Suprapubic skin (tissue), 4 donors: Measurements from ENCODE around the gene NPFF. TPM values are rescaled to one million over a fixed set of nuclear protein-coding genes. Genes with fewer than 3 reads are reported as not detected.

ENCODE experiments used
- DNase-seq, 2 donors: peaks; one replicate each; pipeline ENCODE4 v3.0.0-alpha.2; 2019; ENCODE audit warnings: low spot score in 2 of 2
- H3K27ac ChIP-seq: fragments of 200-600 bp; sonication (generic); one replicate; pipeline ENCODE4 v1.5.1; 2019
- H3K27me3 ChIP-seq: fragments of 200-600 bp; sonication (generic); one replicate; pipeline ENCODE4 v1.5.1; 2019
- H3K36me3 ChIP-seq: fragments of 200-600 bp; sonication (generic); one replicate; pipeline ENCODE4 v1.5.1; 2019
- H3K4me1 ChIP-seq: fragments of 200-600 bp; sonication (generic); one replicate; pipeline ENCODE4 v1.5.1; 2019
- H3K4me3 ChIP-seq: fragments of 200-600 bp; sonication (generic); one replicate; pipeline ENCODE4 v1.5.1; 2019; ENCODE audit warnings: mild to moderate bottlenecking
- H3K9me3 ChIP-seq: fragments of 200-600 bp; sonication (generic); one replicate; pipeline ENCODE4 v1.5.1; 2019
- CTCF ChIP-seq, 2 donors: fragments of 200-600 bp in 1 of 2; fragments of 450-650 bp in 1 of 2; sonication (generic) in 1 of 2; IDR thresholded peaks; one replicate each; pipeline ENCODE4 v1.5.1; 2016 to 2019; ENCODE audit warnings: antibody characterized with exemption in 2 of 2, mild to moderate bottlenecking in 1 of 2, moderate library complexity in 1 of 2
- EP300 ChIP-seq: sonication (generic); formaldehyde crosslinking; IDR thresholded peaks from one replicate; pipeline ENCODE4 v1.6.1; 2017; ENCODE audit warnings: antibody characterized with exemption
- POLR2A ChIP-seq, 2 donors: fragments of 450-650 bp; IDR thresholded peaks; one replicate each; pipeline ENCODE4 v1.6.1; 2017; ENCODE audit warnings: antibody characterized with exemption in 2 of 2, mild to moderate bottlenecking in 2 of 2, moderate library complexity in 2 of 2
- POLR2AphosphoS5 ChIP-seq, 3 donors: sonication (generic); formaldehyde crosslinking; IDR thresholded peaks; one replicate each; pipeline ENCODE4 v1.6.1; 2017; ENCODE audit warnings: antibody characterized with exemption in 3 of 3
- WGBS: methylation state at CpG from one replicate; pipeline ENCODE4 v1.1.5; 2018; 5-methylcytosine and 5-hydroxymethylcytosine counted together
- total RNA-seq, 4 donors: library from RNA; depleted of rRNA; stranded (reverse); fragments of >200 nt; gene quantifications; one replicate each; pipeline ENCODE4 v1.1.0, GENCODE V29; 2016

The NPFF gene
- total RNA-seq, 4 donors from 2014 or later, result not detected

GRCh38 chr12:53474077-53474476 lies 33.2 kb downstream of the NPFF start:
- Histone ChIP-seq H3K27me3 (no peaks in the 10 kb centered on the region), H3K27ac (no peak overlapping the region), H3K4me1 (peaks cover 22% of the 10 kb centered on the region), H3K36me3 (peaks cover 98% of the 10 kb centered on the region), H3K4me3 (no peak overlapping the region), H3K9me3 (no peaks in the 10 kb centered on the region)
- no peak for DNase-seq
- 70% methylated on average over 2 of the region's 2 CpGs for WGBS
- no peak for TF ChIP-seq CTCF (IDR thresholded peaks at IDR 0.05)
- no peak for TF ChIP-seq POLR2A (IDR thresholded peaks at IDR 0.05)
- no peak for TF ChIP-seq EP300
- TF ChIP-seq POLR2AphosphoS5 (IDR thresholded peaks at IDR 0.05), result no peak

GRCh38 chr12:53472056-53472582 lies 35.2 kb downstream of the NPFF start:
- 94% methylated on average over 1 of the region's 1 CpG for WGBS
- Histone ChIP-seq H3K27me3 (no peaks in the 10 kb centered on the region), H3K36me3 (peaks cover 100% of the 10 kb centered on the region), H3K4me1 (peaks cover 22% of the 10 kb centered on the region), H3K9me3 (no peaks in the 10 kb centered on the region), H3K4me3 (no peak overlapping the region), H3K27ac (no peak overlapping the region)
- TF ChIP-seq CTCF (IDR thresholded peaks at IDR 0.05), result no peak
- no peak for DNase-seq

- WGBS, result 76% methylated on average over 1 of the region's 1 CpG
- peaks cover 100% of the 10 kb centered on the region for H3K36me3 ChIP-seq
- peaks cover 23% of the 10 kb centered on the region for H3K4me1 ChIP-seq
- no peaks in the 10 kb centered on the region for H3K9me3 ChIP-seq
- DNase-seq, result no peak
- TF ChIP-seq EP300 (no peak), POLR2A (IDR thresholded peaks at IDR 0.05) (no peak), POLR2AphosphoS5 (IDR thresholded peaks at IDR 0.05) (no peak), CTCF (IDR thresholded peaks at IDR 0.05) (no peak)
- H3K27me3 ChIP-seq, result no peaks in the 10 kb centered on the region
- no peak overlapping the region for H3K27ac ChIP-seq
- H3K4me3 ChIP-seq, result no peak overlapping the region
Measured at GRCh38 chr12:53468282-53468681, 39.0 kb downstream of the NPFF start.

- H3K9me3 ChIP-seq, result no peaks in the 10 kb centered on the region
- no peak for DNase-seq
- peaks cover 100% of the 10 kb centered on the region for H3K36me3 ChIP-seq
- no peaks in the 10 kb centered on the region for H3K27me3 ChIP-seq
- TF ChIP-seq POLR2AphosphoS5 (IDR thresholded peaks at IDR 0.05) (no peak), CTCF (IDR thresholded peaks at IDR 0.05) (no peak), POLR2A (IDR thresholded peaks at IDR 0.05) (no peak), EP300 (no peak)
- 62% methylated on average over 2 of the region's 2 CpGs for WGBS
- no peak overlapping the region for H3K27ac ChIP-seq
- no peak overlapping the region for H3K4me3 ChIP-seq
- H3K4me1 ChIP-seq, result peaks cover 21% of the 10 kb centered on the region
Measured at GRCh38 chr12:53467880-53468279, 39.4 kb downstream of the NPFF start.

GRCh38 chr12:53467082-53467481 lies 40.2 kb downstream of the NPFF start:
- H3K4me1 ChIP-seq, result peaks cover 21% of the 10 kb centered on the region
- no peaks in the 10 kb centered on the region for H3K9me3 ChIP-seq
- no peak overlapping the region for H3K27ac ChIP-seq
- H3K4me3 ChIP-seq, result no peak overlapping the region
- TF ChIP-seq POLR2AphosphoS5 (IDR thresholded peaks at IDR 0.05), result no peak
- no peak for TF ChIP-seq POLR2A (IDR thresholded peaks at IDR 0.05)
- no peak for TF ChIP-seq CTCF (IDR thresholded peaks at IDR 0.05)
- no peak for TF ChIP-seq EP300
- H3K36me3 ChIP-seq, result peaks cover 100% of the 10 kb centered on the region
- no peak for DNase-seq
- WGBS, result 76% methylated on average over 5 of the region's 5 CpGs
- H3K27me3 ChIP-seq, result no peaks in the 10 kb centered on the region
